Tibial artery (tissue), 4 donors: ENCODE data around the gene TOLLIP.

ENCODE experiments used
- DNase-seq, 2 donors: peaks; one replicate each; pipeline ENCODE4 v3.0.0-alpha.2; 2019
- H3K27ac ChIP-seq, 2 donors: fragments of 200-600 bp; sonication (generic) in 1 of 2; 1 replicate in 1 of 2; 2 replicates in 1 of 2; pipeline ENCODE4 v1.5.1; 2018 to 2019; ENCODE audit warnings: mild to moderate bottlenecking in 1 of 2
- H3K27me3 ChIP-seq, 2 donors: fragments of 200-600 bp; sonication (generic) in 1 of 2; one replicate each; pipeline versions ENCODE4 v1.5.1 to v1.6.0; 2016 to 2019
- H3K36me3 ChIP-seq, 3 donors: fragments of 200-600 bp; sonication (generic) in 2 of 3; one replicate each; pipeline ENCODE4 v1.5.1; 2016 to 2019; ENCODE audit warnings: mild to moderate bottlenecking in 2 of 3
- H3K4me1 ChIP-seq, 4 donors: fragments of 200-600 bp; sonication (generic) in 2 of 4; 1 replicate in 3 of 4; 2 replicates in 1 of 4; pipeline ENCODE4 v1.5.1; 2016 to 2019
- H3K4me3 ChIP-seq, 2 donors: fragments of 200-600 bp; sonication (generic) in 1 of 2; 1 replicate in 1 of 2; 2 replicates in 1 of 2; pipeline ENCODE4 v1.5.1; 2018 to 2019; ENCODE audit warnings: mild to moderate bottlenecking in 2 of 2
- H3K9me3 ChIP-seq, 3 donors: fragments of 200-600 bp; sonication (generic) in 1 of 3; one replicate each; pipeline ENCODE4 v1.5.1; 2016 to 2019
- CTCF ChIP-seq, 2 experiments: fragments of 200-600 bp in 1 of 2; fragments of 450-650 bp in 1 of 2; IDR thresholded peaks; one replicate each; pipeline ENCODE4 v1.5.1; 2017 to 2019; ENCODE audit warnings: antibody characterized with exemption in 2 of 2, mild to moderate bottlenecking in 1 of 2, moderate library complexity in 1 of 2
- intact Hi-C: fragments of 100-400 bp; cut with DNase I; formaldehyde crosslinking; loops from one replicate; pipeline ENCODE4 v1.15.0; 2023; ENCODE audit warnings: low total_unique reads

Gene TOLLIP

DNA sequence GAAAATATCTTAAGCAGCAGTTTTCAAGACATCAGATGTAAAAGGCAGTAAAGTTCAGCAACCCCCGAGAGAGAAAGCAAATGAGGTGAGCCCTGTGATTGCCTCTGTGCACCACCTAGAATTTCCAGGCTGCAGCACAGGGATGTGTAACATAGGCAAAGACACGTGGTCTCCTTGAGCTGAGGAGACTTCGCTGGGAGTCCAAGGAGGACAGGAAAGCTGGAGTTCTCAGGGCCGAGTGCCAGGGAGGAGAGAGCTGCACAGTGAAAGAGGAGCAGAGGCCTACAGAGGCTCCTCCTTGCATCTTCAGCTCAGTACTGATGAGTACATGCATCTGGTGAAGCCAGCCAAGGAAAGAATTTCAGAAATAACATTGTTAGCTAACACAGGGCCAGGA lies 17.6 kb upstream of the TOLLIP start:
- Histone ChIP-seq H3K27me3 (peaks cover 0 to 3% of the 10 kb centered on the region in 2 donors), H3K4me1 (no peaks in the 10 kb centered on the region), H3K9me3 (peaks cover 0 to 16% (median 7%) of the 10 kb centered on the region in 3 donors), H3K36me3 (no peaks in the 10 kb centered on the region), H3K4me3 (no peak overlapping the region), H3K27ac (no peak overlapping the region)
- intact Hi-C loops = no loop called here
- DNase-seq = no peak
- no peak for TF ChIP-seq CTCF (IDR thresholded peaks at IDR 0.05)

DNA sequence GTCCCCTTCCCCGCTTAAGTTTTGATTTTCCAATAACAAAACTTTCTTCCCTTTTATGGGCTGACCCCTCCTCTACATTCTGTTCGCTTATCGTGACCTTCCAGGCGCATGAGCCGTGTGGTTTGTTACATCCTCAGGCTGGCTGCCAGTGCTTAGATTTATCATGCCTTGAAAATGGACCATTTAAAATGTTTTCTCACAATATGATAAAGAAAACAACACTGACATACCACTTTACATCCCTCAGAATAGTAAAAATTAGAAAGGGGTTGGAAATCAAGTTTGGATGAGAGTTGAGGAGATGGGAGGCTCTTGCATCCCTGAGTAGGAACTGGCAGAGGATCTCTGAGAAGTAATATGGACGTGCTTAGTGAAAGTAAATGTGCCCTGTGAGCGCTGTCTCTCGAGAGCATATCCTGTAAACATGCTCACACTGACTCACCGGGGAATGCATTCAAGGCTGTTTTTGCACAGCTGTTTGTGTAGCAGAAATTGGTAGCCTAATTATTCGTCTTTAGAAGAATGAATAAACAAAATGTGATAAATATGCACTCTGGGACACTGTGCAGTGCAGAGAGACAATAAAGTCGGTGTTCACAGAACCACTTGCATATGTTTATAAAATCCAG lies 17.1 kb upstream of the TOLLIP start:
- DNase-seq = no peak
- no peak for TF ChIP-seq CTCF (IDR thresholded peaks at IDR 0.05)
- Histone ChIP-seq H3K27me3 (peaks cover 0 to 3% of the 10 kb centered on the region in 2 donors), H3K36me3 (no peaks in the 10 kb centered on the region), H3K9me3 (peaks cover 0 to 16% (median 7%) of the 10 kb centered on the region in 3 donors), H3K27ac (no peak overlapping the region), H3K4me1 (no peaks in the 10 kb centered on the region), H3K4me3 (no peak overlapping the region)
- intact Hi-C loops = no loop called here

GRCh38 chr11:1323774-1324173 lies 14.3 kb upstream of the TOLLIP start:
- Histone ChIP-seq H3K4me1 (no peaks in the 10 kb centered on the region), H3K9me3 (peaks cover 0 to 16% (median 7%) of the 10 kb centered on the region in 3 donors), H3K27ac (no peak overlapping the region), H3K27me3 (peaks cover 0 to 17% of the 10 kb centered on the region in 2 donors), H3K36me3 (no peaks in the 10 kb centered on the region), H3K4me3 (no peak overlapping the region)
- intact Hi-C loops = no loop called here
- TF ChIP-seq CTCF (IDR thresholded peaks at IDR 0.05) = no peak
- no peak for DNase-seq

GRCh38 chr11:1317993-1318392 lies 8.6 kb upstream of the TOLLIP start:
- H3K9me3 ChIP-seq = no peaks in the 10 kb centered on the region
- H3K36me3 ChIP-seq = no peaks in the 10 kb centered on the region
- intact Hi-C loops = no loop called here
- no peak overlapping the region for H3K4me3 ChIP-seq
- H3K27me3 ChIP-seq = peaks cover 0 to 19% of the 10 kb centered on the region in 2 donors
- no peak overlapping the region for H3K27ac ChIP-seq
- no peak for DNase-seq
- no peaks in the 10 kb centered on the region for H3K4me1 ChIP-seq
- no peak for TF ChIP-seq CTCF (IDR thresholded peaks at IDR 0.05)

DNA sequence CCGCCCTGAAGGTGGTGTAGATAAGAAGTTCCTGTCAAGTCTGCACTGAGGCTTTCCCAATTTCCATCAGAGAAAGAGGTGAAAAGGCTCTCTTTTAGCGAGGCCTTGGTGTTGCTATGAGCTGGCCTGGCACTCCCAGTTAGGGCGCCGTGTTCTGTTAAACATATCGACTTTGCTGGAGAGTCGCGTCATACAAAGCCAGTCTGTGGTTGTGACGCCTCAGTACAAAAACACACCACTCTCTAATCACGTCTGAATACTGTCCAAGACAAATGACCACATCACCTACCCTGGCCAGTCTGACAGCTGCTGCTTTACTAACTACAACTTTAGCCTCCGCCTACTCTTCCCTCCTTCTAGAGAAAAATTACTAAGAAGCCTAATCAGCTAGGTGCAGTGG lies 8.0 kb upstream of the TOLLIP start:
- Histone ChIP-seq H3K9me3 (no peaks in the 10 kb centered on the region), H3K4me1 (no peaks in the 10 kb centered on the region), H3K4me3 (no peak overlapping the region), H3K27ac (no peak overlapping the region), H3K36me3 (no peaks in the 10 kb centered on the region), H3K27me3 (peaks cover 0 to 19% of the 10 kb centered on the region in 2 donors)
- no peak for DNase-seq
- intact Hi-C loops = no loop called here
- no peak for TF ChIP-seq CTCF (IDR thresholded peaks at IDR 0.05)
